Measurements from ENCODE around the gene EXO5.

DNA sequence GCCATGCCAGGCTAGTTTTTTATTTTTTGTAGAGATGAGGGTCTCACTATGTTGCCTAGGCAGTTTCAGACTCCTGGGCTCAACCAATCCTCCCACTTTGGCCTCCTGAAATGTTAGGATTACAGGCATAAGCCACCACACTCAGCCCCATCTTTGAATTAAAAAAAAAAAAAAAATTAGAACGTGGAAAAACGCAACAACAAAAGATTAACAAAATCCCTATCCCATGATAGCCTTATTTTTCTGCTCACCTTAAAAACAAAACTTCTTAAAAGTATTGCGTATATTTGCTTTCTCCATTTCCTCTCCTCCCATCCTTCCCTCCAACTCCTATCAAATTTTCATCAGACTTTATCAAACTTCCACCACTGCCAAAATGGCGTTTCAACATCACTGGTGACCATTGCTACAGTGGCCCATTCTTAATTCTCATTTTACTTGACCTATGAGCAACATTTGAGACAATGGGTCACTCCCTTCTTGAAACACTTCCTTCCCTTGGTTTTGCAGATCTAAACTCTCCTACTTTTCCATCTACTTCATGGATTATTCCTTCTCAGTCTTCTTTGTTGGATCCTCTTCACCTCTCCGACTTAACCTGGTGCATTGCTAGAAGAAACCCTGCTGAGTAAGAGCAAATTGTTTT is 22.3 kb downstream of the EXO5 start:
- TF ChIP-seq CTCF (conservative IDR thresholded peaks at IDR 0.05; ENCODE audit: low read depth, low read length): no peak
- no peak for TF ChIP-seq USF2 (IDR thresholded peaks at IDR 0.05; ENCODE audit: low read depth, low read length)
- TF ChIP-seq FOS (IDR thresholded peaks at IDR 0.05; ENCODE audit: low read depth, low read length): no peak
- TF ChIP-seq POLR2A (IDR thresholded peaks at IDR 0.05; ENCODE audit: low read depth, low read length): no peak
- TF ChIP-seq MAZ (IDR thresholded peaks at IDR 0.05; ENCODE audit: borderline replicate concordance, low read depth, low read length): no peak
- TF ChIP-seq RAD21 (IDR thresholded peaks at IDR 0.05; ENCODE audit: low read length): no peak

Data from IMR-90 (cell line).